H1 (cell line): ENCODE measurements around the gene EPB41L3. TPM values are rescaled to one million over a fixed set of nuclear protein-coding genes. Genes with fewer than 3 reads are reported as not detected.

Experiments
- CTCF ChIA-PET: fragments of 300-600 bp; sonication (Branson Sonifier 250); formaldehyde crosslinking; loops from one replicate; lab custom pipeline; 2021; ENCODE audit not compliant: partially characterized antibody; lab: Charles Lee
- POLR2A ChIA-PET: fragments of 300-600 bp; sonication (Branson Sonifier 250); formaldehyde crosslinking; loops from one replicate; lab custom pipeline; 2021; ENCODE audit warnings: inconsistent platforms; ENCODE audit not compliant: partially characterized antibody; lab: Charles Lee
- DNase-seq, 2 experiments: peaks; one replicate each; pipeline versions ENCODE4 v3.0.0 to v3.0.0-alpha.2; 2010 to 2022; ENCODE audit warnings: low spot score in 2 of 2, low read depth in 1 of 2, mixed read lengths in 1 of 2
- FAIRE-seq: peaks from 2 replicates; lab custom pipeline; 2011; peaks lifted over from hg19 to GRCh38; lab: Jason Lieb, UNC
- H2AFZ ChIP-seq: 2 replicates; pipeline ENCODE4 v1.8.1; 2012; ENCODE audit warnings: low read length, inconsistent platforms
- H2AK5ac ChIP-seq: 2 replicates; pipeline ENCODE4 v1.6.1; 2013; ENCODE audit warnings: low read depth, low read length
- H2BK120ac ChIP-seq: replicated peaks from 2 replicates; pipeline ENCODE3; 2013; ENCODE audit warnings: low read depth, low read length, inconsistent platforms
- H2BK12ac ChIP-seq: 2 replicates; pipeline ENCODE4 v1.6.1; 2013; ENCODE audit warnings: low read depth, low read length
- H2BK15ac ChIP-seq: 2 replicates; pipeline ENCODE4 v1.6.1; 2013; ENCODE audit warnings: low read length
- H2BK20ac ChIP-seq: 2 replicates; pipeline ENCODE4 v1.6.1; 2013; ENCODE audit warnings: low read length
- H2BK5ac ChIP-seq: 2 replicates; pipeline ENCODE4 v1.6.1; 2013; ENCODE audit warnings: low read depth, low read length
- H3K14ac ChIP-seq: 2 replicates; pipeline ENCODE4 v1.6.1; 2013; ENCODE audit warnings: inconsistent platforms; ENCODE audit not compliant: insufficient read length
- H3K18ac ChIP-seq: 2 replicates; pipeline ENCODE4 v1.6.1; 2013; ENCODE audit warnings: low read length; ENCODE audit errors: extremely low read depth
- H3K23ac ChIP-seq: 2 replicates; pipeline ENCODE4 v1.6.1; 2013; ENCODE audit warnings: inconsistent platforms; ENCODE audit not compliant: insufficient read length
- H3K23me2 ChIP-seq: 2 replicates; pipeline ENCODE4 v1.6.1; 2013; ENCODE audit warnings: low read depth, low read length
- H3K27ac ChIP-seq: 2 replicates; pipeline ENCODE4 v1.6.1; 2011; ENCODE audit warnings: low read depth, low read length, inconsistent platforms
- H3K27me3 ChIP-seq, 4 experiments: replicated peaks in 1 of 4; 1 replicate in 1 of 4; 2 replicates in 3 of 4; pipeline versions ENCODE4 v1.6.1 to v1.8.1; 2011 to 2013; ENCODE audit warnings: low read length in 3 of 4, mild to moderate bottlenecking in 3 of 4, inconsistent platforms in 2 of 4, mixed read lengths in 2 of 4, moderate library complexity in 1 of 4; ENCODE audit not compliant: control insufficient read depth in 3 of 4, insufficient read depth in 3 of 4; ENCODE audit errors: extremely low read depth in 1 of 4
- H3K36me3 ChIP-seq, 4 experiments: 2 replicates each; pipeline versions ENCODE4 v1.6.1 to v1.8.1; 2011 to 2013; ENCODE audit warnings: mild to moderate bottlenecking in 4 of 4, low read length in 3 of 4, moderate library complexity in 2 of 4, control low read depth in 1 of 4, inconsistent platforms in 1 of 4; ENCODE audit not compliant: insufficient read depth in 4 of 4, control insufficient read depth in 2 of 4
- H3K4ac ChIP-seq: replicated peaks from 2 replicates; pipeline ENCODE3; 2013; ENCODE audit warnings: low read length, low read depth, mixed read lengths, inconsistent platforms; ENCODE audit not compliant: insufficient read length
- H3K4me1 ChIP-seq, 4 experiments: replicated peaks in 1 of 4; 1 replicate in 1 of 4; 2 replicates in 3 of 4; pipeline versions ENCODE4 v1.6.1 to v1.8.1; 2011 to 2013; ENCODE audit warnings: low read length in 3 of 4, inconsistent platforms in 2 of 4, mixed read lengths in 1 of 4; ENCODE audit not compliant: insufficient read depth in 4 of 4, control insufficient read depth in 3 of 4
- H3K4me2 ChIP-seq, 2 experiments: 2 replicates each; pipeline versions ENCODE4 v1.6.1 to v1.8.1; 2011 to 2013; ENCODE audit warnings: low read depth in 2 of 2, low read length in 2 of 2, control low read depth in 1 of 2, inconsistent platforms in 1 of 2, mild to moderate bottlenecking in 1 of 2; ENCODE audit not compliant: insufficient read depth in 1 of 2
- H3K4me3 ChIP-seq, 4 experiments: fragments of 200-600, 300-600 bp in 1 of 4; sonication (generic), shearing (Covaris generic), sonication (Bioruptor Twin) in 1 of 4; 2 replicates each; pipeline versions ENCODE4 v1.5.1 to v1.8.1; 2011 to 2016; ENCODE audit warnings: low read length in 4 of 4, low read depth in 3 of 4, control low read depth in 2 of 4, inconsistent platforms in 2 of 4, mild to moderate bottlenecking in 2 of 4, mixed read lengths in 1 of 4, moderate library complexity in 1 of 4; ENCODE audit not compliant: insufficient read depth in 2 of 4; ENCODE audit errors: extremely low read depth in 1 of 4
- H3K56ac ChIP-seq: replicated peaks from 2 replicates; pipeline ENCODE3; 2013; ENCODE audit warnings: low read depth, mild to moderate bottlenecking, mixed read lengths, low read length, inconsistent platforms; ENCODE audit not compliant: insufficient read length
- H3K79me1 ChIP-seq: 2 replicates; pipeline ENCODE4 v1.6.1; 2013; ENCODE audit warnings: low read depth, low read length, control low read depth
- H3K79me2 ChIP-seq, 2 experiments: 2 replicates each; pipeline versions ENCODE4 v1.6.1 to v1.8.1; 2012 to 2013; ENCODE audit warnings: low read length in 2 of 2, mild to moderate bottlenecking in 2 of 2, inconsistent platforms in 1 of 2; ENCODE audit not compliant: insufficient read depth in 2 of 2, control insufficient read depth in 1 of 2
- H3K9ac ChIP-seq, 4 experiments: replicated peaks in 1 of 4; 1 replicate in 1 of 4; 2 replicates in 3 of 4; pipeline versions ENCODE4 v1.6.1 to v1.8.1; 2011 to 2013; ENCODE audit warnings: low read depth in 3 of 4, low read length in 3 of 4, control low read depth in 2 of 4, mild to moderate bottlenecking in 2 of 4, moderate library complexity in 2 of 4, inconsistent platforms in 1 of 4; ENCODE audit errors: extremely low read depth in 1 of 4
- H3K9me3 ChIP-seq, 2 experiments: 2 replicates each; pipeline versions ENCODE4 v1.6.1 to v1.8.1; 2012 to 2013; ENCODE audit warnings: mild to moderate bottlenecking in 2 of 2, moderate library complexity in 2 of 2, control low read depth in 1 of 2, inconsistent platforms in 1 of 2, low read depth in 1 of 2, low read length in 1 of 2, mixed read lengths in 1 of 2; ENCODE audit not compliant: insufficient read depth in 2 of 2
- H4K20me1 ChIP-seq, 2 experiments: replicated peaks in 1 of 2; 2 replicates each; pipeline versions ENCODE3 to v1.8.1; 2011 to 2013; ENCODE audit warnings: inconsistent platforms in 2 of 2, low read length in 2 of 2, mild to moderate bottlenecking in 1 of 2; ENCODE audit not compliant: insufficient read depth in 2 of 2, control insufficient read depth in 1 of 2
- H4K5ac ChIP-seq: 2 replicates; pipeline ENCODE4 v1.6.1; 2013; ENCODE audit warnings: low read length, low read depth, mixed read lengths, inconsistent platforms; ENCODE audit not compliant: insufficient read length
- H4K8ac ChIP-seq: 2 replicates; pipeline ENCODE4 v1.8.0; 2013; ENCODE audit warnings: mild to moderate bottlenecking, moderate library complexity, low read length, inconsistent platforms; ENCODE audit not compliant: insufficient read depth; ENCODE audit errors: extremely low read depth
- H4K91ac ChIP-seq: replicated peaks from 2 replicates; pipeline ENCODE3; 2013; ENCODE audit warnings: low read length, mixed read lengths, inconsistent platforms; ENCODE audit not compliant: insufficient read length
- BACH1 ChIP-seq: IDR thresholded peaks from 2 replicates; pipeline ENCODE4 v1.6.1; 2012; ENCODE audit warnings: low read length, improper control_type of control experiment
- BCL11A ChIP-seq, 2 experiments: IDR thresholded peaks; one replicate each; pipeline ENCODE4 v1.6.1; 2011; ENCODE audit warnings: low read depth in 2 of 2, low read length in 2 of 2, mild to moderate bottlenecking in 2 of 2
- CREB1 ChIP-seq: IDR thresholded peaks from 2 replicates; pipeline ENCODE4 v1.6.1; 2012; ENCODE audit warnings: inconsistent platforms
- CTCF ChIP-seq, 3 experiments: IDR thresholded peaks; 1 replicate in 2 of 3; 2 replicates in 1 of 3; pipeline versions ENCODE4 v1.5.1 to v1.6.1; 2011; ENCODE audit warnings: low read length in 3 of 3, mild to moderate bottlenecking in 3 of 3, inconsistent platforms in 2 of 3, low read depth in 1 of 3, moderate library complexity in 1 of 3; ENCODE audit not compliant: insufficient read depth in 1 of 3; ENCODE audit errors: control extremely low read depth in 1 of 3
- HDAC2 ChIP-seq, 2 experiments: fragments of 300-600 bp in 1 of 2; sonication (generic) in 1 of 2; IDR thresholded peaks; 2 replicates each; pipeline ENCODE4 v1.6.1; 2011 to 2012; ENCODE audit warnings: low read depth in 2 of 2, low read length in 2 of 2, mild to moderate bottlenecking in 2 of 2, moderate library complexity in 2 of 2, borderline replicate concordance in 1 of 2, inconsistent platforms in 1 of 2
- JUND ChIP-seq: IDR thresholded peaks from 2 replicates; pipeline ENCODE4 v1.6.1; 2011; ENCODE audit warnings: mild to moderate bottlenecking, improper control_type of control experiment, low read length
- MAX ChIP-seq: IDR thresholded peaks from 2 replicates; pipeline ENCODE4 v1.6.1; 2012; ENCODE audit warnings: inconsistent platforms
- POLR2A ChIP-seq, 2 experiments: IDR thresholded peaks; 1 replicate in 1 of 2; 2 replicates in 1 of 2; pipeline ENCODE4 v1.6.1; 2011; ENCODE audit warnings: low read depth in 2 of 2, low read length in 2 of 2, mild to moderate bottlenecking in 2 of 2; ENCODE audit errors: control extremely low read depth in 1 of 2
- RBBP5 ChIP-seq: IDR thresholded peaks from 2 replicates; pipeline ENCODE4 v1.7.1; 2012; ENCODE audit warnings: low read depth, mild to moderate bottlenecking, inconsistent platforms, low read length, moderate library complexity, borderline replicate concordance
- WGBS, 2 experiments: shearing (Covaris generic) in 1 of 2; methylation state at CpG; one replicate each; pipeline versions ENCODE4 v1.1.6 to v1.1.7; 2013 to 2015; ENCODE audit warnings: low lambda C conversion rate in 2 of 2, mixed read lengths in 2 of 2, inconsistent platforms in 1 of 2, low coverage in 1 of 2, missing lambda C conversion rate in 1 of 2; ENCODE audit not compliant: insufficient replicate concordance in 2 of 2, insufficient coverage in 1 of 2, insufficient read length in 1 of 2; ENCODE audit errors: extremely low coverage in 1 of 2, missing lambda C conversion rate in 1 of 2; 5-methylcytosine and 5-hydroxymethylcytosine counted together
- polyA plus RNA-seq, 7 experiments: library from polyadenylated mRNA; depleted of rRNA in 3 of 7; stranded (reverse) in 5 of 7; unstranded in 2 of 7; fragments of >200 nt in 5 of 7; fragments of 200-250 nt in 2 of 7; gene quantifications; 1 replicate in 5 of 7; 2 replicates in 1 of 7; 4 replicates in 1 of 7; pipeline versions ENCODE4 v1.2.1 to v1.2.3, GENCODE V29; 2011 to 2013; ENCODE audit warnings: missing spikeins in 2 of 7, mixed read lengths in 2 of 7
- total RNA-seq: library from RNA; stranded (reverse); fragmentation: NEBNext Ultra II Directional; extraction: Animal tissue kit (Norgen Biotek cat#: 25700); gene quantifications from 2 replicates; pipeline ENCODE4 v1.2.1, GENCODE V29; 2021
- TF ChIP-seq, protein P1 (sequence below): IDR thresholded peaks from 2 replicates; pipeline ENCODE4 v1.6.1; 2012; ENCODE audit warnings: inconsistent platforms

Gene EPB41L3
- total and polyA plus RNA-seq, 2 of the 8 experiments (the other 6 are each of a cell fraction or from before 2014, with no cell fraction given): 7.9 to 16.1 TPM

GRCh38 chr18:5541644-5542043, 2.2 kb downstream of the EPB41L3 start:
- H2BK5ac ChIP-seq: no peak overlapping the region
- no peak overlapping the region for H4K91ac ChIP-seq
- H3K23ac ChIP-seq: no peak overlapping the region
- H2BK120ac ChIP-seq: no peak overlapping the region
- H2AFZ ChIP-seq: no peak overlapping the region
- H3K9me3 ChIP-seq: no peaks in the 10 kb centered on the region
- H3K79me1 ChIP-seq: no peaks in the 10 kb centered on the region
- peaks cover 0 to 3% (median 0%) of the 10 kb centered on the region in 4 experiments; a peak in 1 of 7 replicates for H3K4me1 ChIP-seq
- H4K5ac ChIP-seq: no peak overlapping the region
- H3K18ac ChIP-seq: no peak overlapping the region
- ChIA-PET POLR2A (interaction anchor here (1.0 to 1.3 kb wide), 2 partner anchors 13 to 24 kb away, joined by 3 to 5 read pairs; no protein-coding TSS in a partner anchor), CTCF (interaction anchor here (1.1 kb wide), 1 partner anchor 86 kb away, joined by 3 read pairs; no protein-coding TSS in a partner anchor)
- peaks cover 0 to 1% of the 10 kb centered on the region in 2 experiments for H4K20me1 ChIP-seq
- no peak overlapping the region for H3K9ac ChIP-seq
- H3K4me2 ChIP-seq: peak overlapping the region; percentile 67 to 78; a peak in 2 of 4 replicates
- no peak for TF ChIP-seq MAX
- TF ChIP-seq BACH1: no peak
- TF ChIP-seq RBBP5: no peak
- TF ChIP-seq BCL11A (IDR thresholded peaks at IDR 0.05; ENCODE audit: low read depth in 2 of 2, low read length in 2 of 2): no peak
- no peak for TF ChIP-seq JUND
- no peak for TF ChIP-seq HDAC2 (IDR thresholded peaks at IDR 0.05; ENCODE audit: borderline replicate concordance in 1 of 2, low read depth in 2 of 2, low read length in 2 of 2)
- TF ChIP-seq CREB1: no peak
- TF ChIP-seq, protein P1, sequence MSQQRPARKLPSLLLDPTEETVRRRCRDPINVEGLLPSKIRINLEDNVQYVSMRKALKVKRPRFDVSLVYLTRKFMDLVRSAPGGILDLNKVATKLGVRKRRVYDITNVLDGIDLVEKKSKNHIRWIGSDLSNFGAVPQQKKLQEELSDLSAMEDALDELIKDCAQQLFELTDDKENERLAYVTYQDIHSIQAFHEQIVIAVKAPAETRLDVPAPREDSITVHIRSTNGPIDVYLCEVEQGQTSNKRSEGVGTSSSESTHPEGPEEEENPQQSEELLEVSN: no peak
- TF ChIP-seq CTCF (IDR thresholded peaks at IDR 0.05; ENCODE audit: control extremely low read depth in 1 of 3, insufficient read depth in 1 of 3, low read depth in 1 of 3, low read length in 3 of 3): no peak
- TF ChIP-seq POLR2A (IDR thresholded peaks at IDR 0.05; ENCODE audit: control extremely low read depth in 1 of 2, low read depth in 2 of 2, low read length in 2 of 2): no peak
- 78% methylated on average over 3 of the region's 3 CpGs; no CpG with 5 or more reads in 1 of the 2 experiments for WGBS, 2 experiments
- H3K27me3 ChIP-seq: peaks cover 0 to 5% (median 3%) of the 10 kb centered on the region in 4 experiments; a peak in 4 of 7 replicates
- H4K8ac ChIP-seq: no peak overlapping the region
- peak overlapping the region in 1 of 4 experiments; percentile 89; a peak in 2 of 8 replicates for H3K4me3 ChIP-seq
- H3K23me2 ChIP-seq: peaks cover 12% of the 10 kb centered on the region; the same call in 1 of the 2 replicates
- H3K27ac ChIP-seq: no peak overlapping the region
- no peak for FAIRE-seq
- H3K79me2 ChIP-seq: no peaks in the 10 kb centered on the region
- no peak overlapping the region for H3K14ac ChIP-seq
- DNase-seq: no peak
- H3K56ac ChIP-seq: no peak overlapping the region
- no peak overlapping the region for H2BK20ac ChIP-seq
- no peak overlapping the region for H3K4ac ChIP-seq
- H2BK15ac ChIP-seq: no peak overlapping the region
- no peaks in the 10 kb centered on the region for H3K36me3 ChIP-seq
- no peak overlapping the region for H2BK12ac ChIP-seq
- H2AK5ac ChIP-seq: no peak overlapping the region
